T47D (cell line): Measurements from ENCODE around the gene GPX6.
A peak's percentile ranks its signal among the peaks of the same experiment; 100 is the strongest.
"Not testable (repeated sequence)": the region's sequence is repeated elsewhere in the genome, so short reads cannot be mapped to it uniquely, and the experiment has no call there.

Source experiments
- DNase-seq, 2 experiments: peaks; one replicate each; pipeline versions ENCODE4 v3.0.0 to v3.0.0-alpha.2; 2011 to 2012; ENCODE audit warnings: low read depth in 1 of 2, low spot score in 1 of 2
- JUND ChIP-seq: IDR thresholded peaks from 2 replicates; pipeline ENCODE4 v1.6.1; 2012; ENCODE audit warnings: low read depth
- in situ Hi-C: cut with HindIII; loops from 2 replicates; pipeline ENCODE4 v1.10.0; 2016; ENCODE audit warnings: low sequenced_read_pairs, low pct_unique_long_range_greater_than_20kb

The GPX6 gene

DNA sequence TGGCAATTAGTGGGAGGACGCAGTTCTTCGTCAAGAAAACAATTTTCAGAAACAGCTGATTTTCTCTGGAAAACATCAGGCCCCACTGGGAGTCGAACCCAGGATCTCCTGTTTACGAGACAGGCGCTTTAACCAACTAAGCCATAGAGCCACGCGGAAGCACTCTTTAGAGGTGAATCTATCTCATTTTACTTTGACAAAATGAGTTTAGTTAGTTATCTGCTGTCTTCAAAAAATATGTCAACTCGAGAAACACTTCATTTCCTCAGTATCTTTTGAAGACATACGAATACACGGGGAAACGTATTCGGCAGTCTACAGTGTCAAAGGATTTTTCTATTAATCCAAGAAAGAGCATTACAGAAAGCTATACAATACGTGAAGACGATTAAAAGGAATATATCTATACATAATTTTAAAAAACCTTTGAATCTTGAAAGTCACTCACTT, 26.7 kb downstream of the GPX6 start:
- TF ChIP-seq JUND, result no peak
- peak in 1 of 2 experiments; percentile 16 for DNase-seq
- in situ Hi-C loops, result no loop called here

GRCh38 chr6:28486988-28487742, 28.4 kb downstream of the GPX6 start:
- no peak for TF ChIP-seq JUND
- no peak for DNase-seq
- in situ Hi-C loops, result no loop called here

GRCh38 chr6:28486533-28486932, 29.1 kb downstream of the GPX6 start:
- DNase-seq, result no peak
- in situ Hi-C loops, result no loop called here
- no peak for TF ChIP-seq JUND

- DNase-seq, result no peak
Observed at GRCh38 chr6:28485482-28485881, 30.1 kb downstream of the GPX6 start.

GRCh38 chr6:28480253-28480932, 35.2 kb downstream of the GPX6 start:
- TF ChIP-seq JUND, result no peak
- in situ Hi-C loops, result no loop called here
- no peak for DNase-seq

More at GRCh38 chr6:28485482-28485881, 30.1 kb downstream of the GPX6 start:
- in situ Hi-C loops, result no loop called here
- no peak for TF ChIP-seq JUND

DNA sequence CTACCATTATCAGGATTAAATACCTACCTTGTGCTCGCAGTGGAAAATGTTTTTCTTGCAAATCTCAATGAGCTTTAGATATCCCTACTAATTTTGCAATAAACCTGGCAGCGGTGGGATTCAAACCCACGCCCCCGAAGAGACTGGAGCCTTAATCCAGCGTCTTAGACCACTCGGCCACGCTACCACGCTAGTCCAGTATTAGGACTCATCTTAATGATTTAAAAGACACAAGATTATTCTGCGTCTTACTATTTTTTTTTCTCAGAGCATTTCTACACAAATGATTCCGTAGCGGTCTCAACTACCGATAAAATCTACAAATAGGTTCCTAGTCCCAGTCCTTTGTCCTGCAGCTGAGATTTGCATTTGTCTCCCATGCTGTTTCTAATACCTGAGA, 37.1 kb downstream of the GPX6 start:
- in situ Hi-C loops, result no loop called here
- DNase-seq, result no peak

GRCh38 chr6:28474441-28475219, 41.0 kb downstream of the GPX6 start:
- in situ Hi-C loops, result no loop called here
- DNase-seq, result peak in 1 of 2 experiments; percentile 69
- no peak for TF ChIP-seq JUND

More for the DNA sequence above, 37.1 kb downstream of the GPX6 start:
- TF ChIP-seq JUND, result no peak

DNA sequence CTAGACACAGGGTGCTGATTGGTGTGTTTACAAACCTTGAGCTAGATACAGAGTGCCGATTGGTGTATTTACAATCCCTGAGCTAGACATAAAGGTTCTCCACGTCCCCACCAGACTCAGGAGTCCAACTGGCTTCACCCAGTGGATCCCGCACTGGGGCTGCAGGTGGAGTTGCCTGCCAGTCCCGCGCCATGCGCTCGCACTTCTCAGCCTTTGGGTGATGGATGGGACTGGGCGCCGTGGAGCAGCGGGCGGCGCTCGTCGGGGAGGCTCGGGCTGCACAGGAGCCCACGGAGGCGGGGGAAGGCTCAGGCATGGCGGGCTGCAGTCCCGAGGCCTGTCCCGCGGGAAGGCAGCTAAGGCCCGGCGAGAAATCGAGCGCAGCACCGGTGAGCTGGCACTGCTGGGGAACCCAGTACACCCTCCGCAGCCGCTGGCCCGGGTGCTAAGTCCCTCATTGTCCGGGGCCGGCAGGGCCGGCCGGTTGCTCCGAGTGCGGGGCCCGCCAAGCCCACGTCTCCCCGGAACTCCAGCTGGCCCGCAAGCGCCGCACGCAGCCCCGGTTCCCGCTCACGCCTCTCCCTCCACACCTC, 46.3 kb downstream of the GPX6 start:
- DNase-seq, in situ Hi-C loops: not testable (repeated sequence)

- in situ Hi-C loops, result no loop called here
- no peak for DNase-seq
- no peak for TF ChIP-seq JUND
Observed at GRCh38 chr6:28468056-28468455, 47.5 kb downstream of the GPX6 start.

GRCh38 chr6:28462401-28462800, 53.2 kb downstream of the GPX6 start:
- TF ChIP-seq JUND, result no peak
- in situ Hi-C loops, result no loop called here
- no peak for DNase-seq

DNA sequence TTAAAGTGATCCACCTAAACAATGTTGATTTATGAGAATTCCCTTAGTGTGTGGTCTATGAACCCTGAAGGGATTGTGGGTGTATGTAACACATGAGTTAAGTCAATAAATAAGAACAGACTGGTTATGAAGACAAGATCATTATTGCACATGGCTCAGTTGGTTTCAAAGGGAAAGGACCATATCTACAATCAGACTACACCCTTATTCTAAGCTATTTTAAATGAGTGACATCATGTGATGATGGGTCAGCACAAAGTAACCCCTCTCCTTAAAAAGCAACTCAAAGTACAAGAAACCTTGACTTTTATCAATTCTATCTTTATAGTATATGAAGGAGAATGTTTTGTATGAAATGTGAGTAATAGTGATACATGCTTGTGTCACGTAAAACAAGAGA, 57.0 kb downstream of the GPX6 start:
- peak in 1 of 2 experiments; percentile 21 for DNase-seq
- TF ChIP-seq JUND, result no peak
- in situ Hi-C loops, result no loop called here
